ENCODE measurements around the gene CTNS.

Gene CTNS

GRCh38 chr17:3668279-3669084 is 31.9 kb downstream of the CTNS start, which contains the start of the genes EMC6 and TAX1BP3:
Gene EMC6 (plus strand): TSS chr17:3668812. CDS start chr17:3669147, 335 bp downstream.
Gene TAX1BP3 (minus strand): TSS chr17:3668578. CDS start chr17:3668526, 52 bp downstream.
- in situ Hi-C loops (cut with HindIII; ENCODE audit: low pct_unique_long_range_greater_than_20kb, low sequenced_read_pairs), result no loop called here
- peak; percentile 94 to 97 for DNase-seq (ENCODE audit: low read depth in 1 of 2, low spot score in 1 of 2)
- TF ChIP-seq JUND (IDR thresholded peaks at IDR 0.05; ENCODE audit: low read depth), result no peak

GRCh38 chr17:3669085-3669347 is 32.5 kb downstream of the CTNS start:
- no peak for DNase-seq (ENCODE audit: low read depth in 1 of 2, low spot score in 1 of 2)
- in situ Hi-C loops (cut with HindIII; ENCODE audit: low pct_unique_long_range_greater_than_20kb, low sequenced_read_pairs), result no loop called here
- no peak for TF ChIP-seq JUND (IDR thresholded peaks at IDR 0.05; ENCODE audit: low read depth)

- TF ChIP-seq JUND (IDR thresholded peaks at IDR 0.05; ENCODE audit: low read depth), result no peak
- in situ Hi-C loops (cut with HindIII; ENCODE audit: low pct_unique_long_range_greater_than_20kb, low sequenced_read_pairs), result no loop called here
- no peak for DNase-seq (ENCODE audit: low read depth in 1 of 2, low spot score in 1 of 2)
Observed at GRCh38 chr17:3669548-3669947, 33.0 kb downstream of the CTNS start.

GRCh38 chr17:3672571-3672970 is 36.0 kb downstream of the CTNS start:
- in situ Hi-C loops (cut with HindIII; ENCODE audit: low pct_unique_long_range_greater_than_20kb, low sequenced_read_pairs), result no loop called here
- no peak for TF ChIP-seq JUND (IDR thresholded peaks at IDR 0.05; ENCODE audit: low read depth)
- DNase-seq (ENCODE audit: low read depth in 1 of 2, low spot score in 1 of 2), result no peak

GRCh38 chr17:3675886-3676285 is 39.3 kb downstream of the CTNS start:
- in situ Hi-C loops (cut with HindIII; ENCODE audit: low pct_unique_long_range_greater_than_20kb, low sequenced_read_pairs), result no loop called here
- no peak for TF ChIP-seq JUND (IDR thresholded peaks at IDR 0.05; ENCODE audit: low read depth)
- no peak for DNase-seq (ENCODE audit: low read depth in 1 of 2, low spot score in 1 of 2)

- no peak for DNase-seq (ENCODE audit: low read depth in 1 of 2, low spot score in 1 of 2)
- no peak for TF ChIP-seq JUND (IDR thresholded peaks at IDR 0.05; ENCODE audit: low read depth)
- in situ Hi-C loops (cut with HindIII; ENCODE audit: low pct_unique_long_range_greater_than_20kb, low sequenced_read_pairs), result no loop called here
Observed at GRCh38 chr17:3678095-3678820, 41.7 kb downstream of the CTNS start.

- in situ Hi-C loops (cut with HindIII; ENCODE audit: low pct_unique_long_range_greater_than_20kb, low sequenced_read_pairs), result no loop called here
- DNase-seq (ENCODE audit: low read depth in 1 of 2, low spot score in 1 of 2), result no peak
Observed at GRCh38 chr17:3678821-3679530, 42.4 kb downstream of the CTNS start.

GRCh38 chr17:3679531-3680126 is 43.1 kb downstream of the CTNS start:
- in situ Hi-C loops (cut with HindIII; ENCODE audit: low pct_unique_long_range_greater_than_20kb, low sequenced_read_pairs), result no loop called here
- TF ChIP-seq JUND (IDR thresholded peaks at IDR 0.05; ENCODE audit: low read depth), result no peak
- no peak for DNase-seq (ENCODE audit: low read depth in 1 of 2, low spot score in 1 of 2)

More at GRCh38 chr17:3678821-3679530, 42.4 kb downstream of the CTNS start:
- no peak for TF ChIP-seq JUND (IDR thresholded peaks at IDR 0.05; ENCODE audit: low read depth)

- TF ChIP-seq JUND (IDR thresholded peaks at IDR 0.05; ENCODE audit: low read depth), result no peak
- in situ Hi-C loops (cut with HindIII; ENCODE audit: low pct_unique_long_range_greater_than_20kb, low sequenced_read_pairs), result no loop called here
- DNase-seq (ENCODE audit: low read depth in 1 of 2, low spot score in 1 of 2), result no peak
Observed at GRCh38 chr17:3681057-3681456, 44.5 kb downstream of the CTNS start.

- in situ Hi-C loops (cut with HindIII; ENCODE audit: low pct_unique_long_range_greater_than_20kb, low sequenced_read_pairs), result no loop called here
Observed at GRCh38 chr17:3681565-3681964, 45.0 kb downstream of the CTNS start.

GRCh38 chr17:3682033-3682432 is 45.5 kb downstream of the CTNS start:
- no peak for DNase-seq (ENCODE audit: low read depth in 1 of 2, low spot score in 1 of 2)
- no peak for TF ChIP-seq JUND (IDR thresholded peaks at IDR 0.05; ENCODE audit: low read depth)
- in situ Hi-C loops (cut with HindIII; ENCODE audit: low pct_unique_long_range_greater_than_20kb, low sequenced_read_pairs), result no loop called here

More at GRCh38 chr17:3681565-3681964, 45.0 kb downstream of the CTNS start:
- DNase-seq (ENCODE audit: low read depth in 1 of 2, low spot score in 1 of 2), result no peak
- TF ChIP-seq JUND (IDR thresholded peaks at IDR 0.05; ENCODE audit: low read depth), result no peak

- in situ Hi-C loops (cut with HindIII; ENCODE audit: low pct_unique_long_range_greater_than_20kb, low sequenced_read_pairs), result no loop called here
- no peak for TF ChIP-seq JUND (IDR thresholded peaks at IDR 0.05; ENCODE audit: low read depth)
- peak; percentile 37 to 59 for DNase-seq (ENCODE audit: low read depth in 1 of 2, low spot score in 1 of 2)
Observed at GRCh38 chr17:3683054-3683511, 46.5 kb downstream of the CTNS start.

Measured in T47D (cell line).